ENCODE measurements around the gene SYTL3. TPM values are rescaled to one million over a fixed set of nuclear protein-coding genes. Genes with fewer than 3 reads are reported as not detected.
A peak's percentile ranks its signal among the peaks of the same experiment; 100 is the strongest.

SYTL3 gene
- total RNA-seq, 3 donors from 2014 or later (not counting 1 experiment from before 2014, with no cell fraction given): 84.1 to 143 (median 89.0) TPM

- no peak overlapping the region for H3K27ac Mint-ChIP-seq
- Histone ChIP-seq H3K4me3 (ENCODE audit: low read length) (no peak overlapping the region), H3K27me3 (ENCODE audit: control insufficient read depth, insufficient read depth, low read length) (no peaks in the 10 kb centered on the region), H3K9me3 (ENCODE audit: control insufficient read depth, insufficient read depth, low read length) (no peaks in the 10 kb centered on the region), H3K36me3 (ENCODE audit: control insufficient read depth, insufficient read depth, low read length) (peaks cover 28% of the 10 kb centered on the region), H3K27ac (ENCODE audit: low read length) (no peak overlapping the region), H3K4me1 (ENCODE audit: control insufficient read depth, insufficient read depth, low read length) (peaks cover 35% of the 10 kb centered on the region)
- TF ChIP-seq CTCF (IDR thresholded peaks at IDR 0.05): no peak
- H3K4me1 Mint-ChIP-seq: peaks cover 18 to 32% of the 10 kb centered on the region in 2 donors
- H3K4me3 Mint-ChIP-seq: no peak overlapping the region
- intact Hi-C loops (cut with micrococcal nuclease): no loop called here
- ATAC-seq (no peak), DNase-seq (no peak)
- H3K9me3 Mint-ChIP-seq: no peaks in the 10 kb centered on the region
- no peaks in the 10 kb centered on the region for H3K36me3 Mint-ChIP-seq
- 89% methylated on average over 14 of the region's 14 CpGs for WGBS (ENCODE audit: insufficient coverage)
- H3K27me3 Mint-ChIP-seq (ENCODE audit: low read depth in 2 of 2): no peaks in the 10 kb centered on the region
These were observed 58.4 kb downstream of the SYTL3 start for GRCh38 chr6:158708239-158708638.

- no peaks in the 10 kb centered on the region for H3K9me3 Mint-ChIP-seq
- WGBS (ENCODE audit: insufficient coverage): 100% methylated on average over 4 of the region's 4 CpGs
- DNase-seq (no peak), ATAC-seq (no peak)
- no peak overlapping the region for H3K4me3 Mint-ChIP-seq
- no peaks in the 10 kb centered on the region for H3K27me3 ChIP-seq (ENCODE audit: control insufficient read depth, insufficient read depth, low read length)
- no peaks in the 10 kb centered on the region for H3K9me3 ChIP-seq (ENCODE audit: control insufficient read depth, insufficient read depth, low read length)
- peaks cover 29% of the 10 kb centered on the region for H3K4me1 ChIP-seq (ENCODE audit: control insufficient read depth, insufficient read depth, low read length)
- H3K27me3 Mint-ChIP-seq (ENCODE audit: low read depth in 2 of 2): no peaks in the 10 kb centered on the region
- TF ChIP-seq CTCF (IDR thresholded peaks at IDR 0.05): no peak
- no peak overlapping the region for H3K4me3 ChIP-seq (ENCODE audit: low read length)
- H3K27ac ChIP-seq (ENCODE audit: low read length): no peak overlapping the region
- intact Hi-C loops (cut with micrococcal nuclease): loop anchor here (10.0 kb wide), 1 partner anchor 145 kb away; the partner anchor contains the start of gene TMEM181
- peaks cover 19 to 29% of the 10 kb centered on the region in 2 donors for H3K4me1 Mint-ChIP-seq
- peaks cover 38% of the 10 kb centered on the region for H3K36me3 ChIP-seq (ENCODE audit: control insufficient read depth, insufficient read depth, low read length)
- H3K36me3 Mint-ChIP-seq: peaks cover 9% of the 10 kb centered on the region
- no peak overlapping the region for H3K27ac Mint-ChIP-seq
These were observed 60.0 kb downstream of the SYTL3 start for GRCh38 chr6:158709809-158710208.

- Mint-ChIP-seq H3K4me3 (no peak overlapping the region), H3K9me3 (no peaks in the 10 kb centered on the region), H3K36me3 (peaks cover 21% of the 10 kb centered on the region), H3K4me1 (peaks cover 34 to 36% of the 10 kb centered on the region in 2 donors), H3K27ac (peak overlapping the region in 1 of 2 donors; percentile 23), H3K27me3 (ENCODE audit: low read depth in 2 of 2) (no peaks in the 10 kb centered on the region)
- no peaks in the 10 kb centered on the region for H3K27me3 ChIP-seq (ENCODE audit: control insufficient read depth, insufficient read depth, low read length)
- peaks cover 38% of the 10 kb centered on the region for H3K36me3 ChIP-seq (ENCODE audit: control insufficient read depth, insufficient read depth, low read length)
- intact Hi-C loops (cut with micrococcal nuclease): loop anchor here (10.0 kb wide), 1 partner anchor 146 kb away; the partner anchor contains the start of gene TMEM181
- no peak overlapping the region for H3K4me3 ChIP-seq (ENCODE audit: low read length)
- TF ChIP-seq CTCF (IDR thresholded peaks at IDR 0.05): no peak
- H3K27ac ChIP-seq (ENCODE audit: low read length): no peak overlapping the region
- no peak for ATAC-seq
- H3K4me1 ChIP-seq (ENCODE audit: control insufficient read depth, insufficient read depth, low read length): peaks cover 31% of the 10 kb centered on the region
- 95% methylated on average over 10 of the region's 10 CpGs for WGBS (ENCODE audit: insufficient coverage)
- no peaks in the 10 kb centered on the region for H3K9me3 ChIP-seq (ENCODE audit: control insufficient read depth, insufficient read depth, low read length)
- no peak for DNase-seq
These were observed 61.4 kb downstream of the SYTL3 start for GRCh38 chr6:158711264-158711663.

GRCh38 chr6:158713469-158713868 is 63.6 kb downstream of the SYTL3 start:
- H3K27ac Mint-ChIP-seq: peak overlapping the region in 1 of 2 donors; percentile 31
- intact Hi-C loops (cut with micrococcal nuclease): loop anchor here (10.0 kb wide), 1 partner anchor 149 kb away; the partner anchor contains the start of gene TMEM181
- 96% methylated on average over 6 of the region's 6 CpGs for WGBS (ENCODE audit: insufficient coverage)
- peaks cover 53 to 55% of the 10 kb centered on the region in 2 donors for H3K4me1 Mint-ChIP-seq
- Histone ChIP-seq H3K4me3 (ENCODE audit: low read length) (no peak overlapping the region), H3K27ac (ENCODE audit: low read length) (no peak overlapping the region), H3K4me1 (ENCODE audit: control insufficient read depth, insufficient read depth, low read length) (peaks cover 45% of the 10 kb centered on the region), H3K27me3 (ENCODE audit: control insufficient read depth, insufficient read depth, low read length) (no peaks in the 10 kb centered on the region), H3K36me3 (ENCODE audit: control insufficient read depth, insufficient read depth, low read length) (peaks cover 35% of the 10 kb centered on the region), H3K9me3 (ENCODE audit: control insufficient read depth, insufficient read depth, low read length) (no peaks in the 10 kb centered on the region)
- ATAC-seq (no peak), DNase-seq (no peak)
- TF ChIP-seq CTCF (IDR thresholded peaks at IDR 0.05): no peak
- peaks cover 21% of the 10 kb centered on the region for H3K36me3 Mint-ChIP-seq
- no peaks in the 10 kb centered on the region for H3K27me3 Mint-ChIP-seq (ENCODE audit: low read depth in 2 of 2)
- H3K9me3 Mint-ChIP-seq: no peaks in the 10 kb centered on the region
- H3K4me3 Mint-ChIP-seq: no peak overlapping the region
